GM23338 (cell line): Measurements from ENCODE around the gene OR10A2. TPM values are rescaled to one million over a fixed set of nuclear protein-coding genes. Genes with fewer than 3 reads are reported as not detected.

ENCODE experiments used
- EZH2phosphoT487 ChIP-seq: fragments of 200-600 bp; sonication (generic); IDR thresholded peaks from one replicate; pipeline ENCODE4 v1.8.1; 2018; ENCODE audit warnings: antibody characterized with exemption; ENCODE audit not compliant: unreplicated experiment
- JUNB ChIP-seq: IDR thresholded peaks from one replicate; pipeline ENCODE4 v1.6.1; 2016; ENCODE audit warnings: antibody characterized with exemption; ENCODE audit not compliant: unreplicated experiment
- NANOG ChIP-seq: IDR thresholded peaks from 2 replicates; pipeline ENCODE4 v1.6.1; 2016; ENCODE audit warnings: antibody characterized with exemption, borderline replicate concordance
- POLR2AphosphoS5 ChIP-seq: IDR thresholded peaks from 2 replicates; pipeline ENCODE4 v1.6.1; 2016; ENCODE audit warnings: antibody characterized with exemption, low read depth
- ZNF114 ChIP-seq: fragments of 250-450 bp; sonication (Bioruptor Pico); IDR thresholded peaks from 2 replicates; pipeline ENCODE4 v1.5.0; 2020; ENCODE audit warnings: mild to moderate bottlenecking, moderate library complexity
- ZNF331 ChIP-seq: fragments of 250-450 bp; sonication (Bioruptor Pico); IDR thresholded peaks from 2 replicates; pipeline ENCODE4 v1.5.0; 2020; ENCODE audit warnings: low read depth, mild to moderate bottlenecking, moderate library complexity
- polyA plus RNA-seq: library from polyadenylated mRNA; unstranded; fragments of >200 nt; fragmentation: Nextera tagmentation; extraction: Ambion mirVana; gene quantifications from 2 replicates; pipeline ENCODE4 v1.2.1, GENCODE V29; 2016
- total RNA-seq: library from RNA; depleted of rRNA; stranded (reverse); fragments of >200 nt; shearing (Covaris generic); gene quantifications from 2 replicates; pipeline ENCODE4 v1.2.3, GENCODE V29; 2014; rRNA removed
- TF ChIP-seq, protein P1 (sequence below): IDR thresholded peaks from 2 replicates; pipeline ENCODE4 v1.6.1; 2016; ENCODE audit warnings: antibody characterized with exemption

The OR10A2 gene
- total and polyA plus RNA-seq, 2 experiments from 2014 or later, result 0.27 TPM; not detected in 1

GRCh38 chr11:6920702-6921101 lies 57.8 kb downstream of the OR10A2 start, which contains the start of gene OR2D3 (continued):
- TF ChIP-seq, protein P1, sequence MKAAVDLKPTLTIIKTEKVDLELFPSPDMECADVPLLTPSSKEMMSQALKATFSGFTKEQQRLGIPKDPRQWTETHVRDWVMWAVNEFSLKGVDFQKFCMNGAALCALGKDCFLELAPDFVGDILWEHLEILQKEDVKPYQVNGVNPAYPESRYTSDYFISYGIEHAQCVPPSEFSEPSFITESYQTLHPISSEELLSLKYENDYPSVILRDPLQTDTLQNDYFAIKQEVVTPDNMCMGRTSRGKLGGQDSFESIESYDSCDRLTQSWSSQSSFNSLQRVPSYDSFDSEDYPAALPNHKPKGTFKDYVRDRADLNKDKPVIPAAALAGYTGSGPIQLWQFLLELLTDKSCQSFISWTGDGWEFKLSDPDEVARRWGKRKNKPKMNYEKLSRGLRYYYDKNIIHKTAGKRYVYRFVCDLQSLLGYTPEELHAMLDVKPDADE, result no peak
- no peak for TF ChIP-seq JUNB
- TF ChIP-seq NANOG, result no peak
- TF ChIP-seq POLR2AphosphoS5, result no peak
- no peak for TF ChIP-seq ZNF114 (CRISPR knock-in tag)
- TF ChIP-seq EZH2phosphoT487, result no peak
- no peak for TF ChIP-seq ZNF331 (CRISPR knock-in tag)

Other genes with a start within 250 kb of the OR10A2 start
- gene TPP1, start 243.6 kb upstream of the OR10A2 start, total RNA-seq, result 49.7 and 73.5 TPM in 2 replicates
- gene TPP1, start 243.6 kb upstream of the OR10A2 start, polyA plus RNA-seq, result 18.7 and 21.7 TPM in 2 replicates
- gene DCHS1, start 207.2 kb upstream of the OR10A2 start, total RNA-seq, result 16.5 and 20.7 TPM in 2 replicates
- 1.9 and 2.3 TPM in 2 replicates for gene DCHS1, start 207.2 kb upstream of the OR10A2 start, polyA plus RNA-seq
- gene MRPL17, start 179.7 kb upstream of the OR10A2 start, total RNA-seq, result 26.7 and 53.8 TPM in 2 replicates
- 81.8 and 85.5 TPM in 2 replicates for gene MRPL17, start 179.7 kb upstream of the OR10A2 start, polyA plus RNA-seq
- 0.31 and 0.45 TPM in 2 replicates for gene OR2AG2, start 91.1 kb upstream of the OR10A2 start, total RNA-seq
- 0.11 and 0.26 TPM in 2 replicates for gene OR2AG2, start 91.1 kb upstream of the OR10A2 start, polyA plus RNA-seq
- 0.04 TPM in 1 of 2 replicates, not detected in the other for gene OR2AG1, start 80.0 kb upstream of the OR10A2 start, total RNA-seq
- gene OR2AG1, start 80.0 kb upstream of the OR10A2 start, polyA plus RNA-seq, result 0.07 and 0.16 TPM in 2 replicates
- 0.97 and 1.7 TPM in 2 replicates for gene OR6A2, start 63.4 kb upstream of the OR10A2 start, total RNA-seq
- 0.06 and 0.07 TPM in 2 replicates for gene OR6A2, start 63.4 kb upstream of the OR10A2 start, polyA plus RNA-seq
- gene OR10A5, start 17.4 kb upstream of the OR10A2 start, total RNA-seq, result not detected in 2 replicates
- gene OR10A5, start 17.4 kb upstream of the OR10A2 start, polyA plus RNA-seq, result 0.37 TPM in 1 of 2 replicates, not detected in the other
- not detected in 2 replicates for gene OR10A4, start 13.6 kb downstream of the OR10A2 start, total RNA-seq
- 0.21 TPM in 1 of 2 replicates, not detected in the other for gene OR10A4, start 13.6 kb downstream of the OR10A2 start, polyA plus RNA-seq
- gene OR2D2, start 29.4 kb downstream of the OR10A2 start, total RNA-seq, result 0.24 and 1.3 TPM in 2 replicates
- 0.24 TPM in 1 of 2 replicates, not detected in the other for gene OR2D2, start 29.4 kb downstream of the OR10A2 start, polyA plus RNA-seq
- not detected in 2 replicates for gene OR2D3, start 57.9 kb downstream of the OR10A2 start, total RNA-seq
- gene OR2D3, start 57.9 kb downstream of the OR10A2 start, polyA plus RNA-seq, result 0.21 and 0.65 TPM in 2 replicates
- gene ZNF215, start 63.4 kb downstream of the OR10A2 start, total RNA-seq, result 18.8 and 20.8 TPM in 2 replicates
- gene ZNF215, start 63.4 kb downstream of the OR10A2 start, polyA plus RNA-seq, result 17.3 and 17.6 TPM in 2 replicates
- 4.3 and 6.1 TPM in 2 replicates for gene ZNF214, start 157.3 kb downstream of the OR10A2 start, total RNA-seq
- 2.2 and 2.4 TPM in 2 replicates for gene ZNF214, start 157.3 kb downstream of the OR10A2 start, polyA plus RNA-seq
- 0.10 TPM in 1 of 2 replicates, not detected in the other for gene NLRP14, start 157.4 kb downstream of the OR10A2 start, total RNA-seq
- gene NLRP14, start 157.4 kb downstream of the OR10A2 start, polyA plus RNA-seq, result 0.14 TPM in 1 of 2 replicates, not detected in the other
- gene RBMXL2, start 225.9 kb downstream of the OR10A2 start, total RNA-seq, result 0.17 TPM in 1 of 2 replicates, not detected in the other
- gene RBMXL2, start 225.9 kb downstream of the OR10A2 start, polyA plus RNA-seq, result not detected in 2 replicates